Epithelial cell of alveolus of lung (primary cell): ENCODE data around the gene STX19. TPM values are rescaled to one million over a fixed set of nuclear protein-coding genes. Genes with fewer than 3 reads are reported as not detected.

Experiments used
- total RNA-seq: library from RNA; depleted of rRNA; stranded (reverse); fragments of >200 nt; gene quantifications from 2 replicates; pipeline ENCODE4 v1.2.1, GENCODE V29; 2015

Gene STX19
- total RNA-seq = not detected in 2 replicates

DNA sequence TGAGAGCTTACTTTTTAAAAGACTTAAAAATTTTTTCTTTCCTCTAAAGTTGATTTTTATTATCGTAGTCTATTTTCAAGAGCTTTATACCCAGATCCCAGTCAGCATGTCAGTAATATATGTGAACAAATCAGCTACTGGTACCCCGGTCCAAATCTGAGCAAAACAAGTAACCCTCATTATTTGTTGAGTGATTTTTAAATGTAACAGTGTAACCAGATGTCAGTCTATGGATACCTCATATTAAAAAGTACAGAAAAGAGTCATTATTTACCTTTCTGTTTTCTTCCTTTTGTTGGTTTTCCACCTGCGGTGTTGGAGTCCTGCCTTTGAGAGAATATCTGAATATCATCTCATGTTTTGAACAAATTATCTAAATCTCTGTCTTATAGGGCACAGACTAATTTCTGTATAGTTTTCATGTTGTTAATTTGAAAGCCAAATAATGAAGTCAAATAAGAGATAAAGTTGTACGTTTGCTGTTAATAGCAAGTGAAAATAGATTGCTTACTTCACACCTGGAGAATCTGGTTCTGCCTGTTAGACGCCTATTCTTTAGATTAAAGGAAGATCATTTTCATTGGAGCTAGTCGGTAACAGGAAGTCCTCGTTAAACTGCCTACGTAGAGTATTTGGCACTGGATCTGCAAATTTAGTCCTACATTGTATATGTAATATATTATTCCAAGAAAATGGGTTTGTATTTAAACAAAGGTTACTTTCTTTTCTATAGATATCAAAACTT is at the start of gene STX19:
Gene STX19 (minus strand): TSS at position 505 of the 745 bp plus-strand sequence. CDS start 13,328 bp downstream, outside the sequence.

DNA sequence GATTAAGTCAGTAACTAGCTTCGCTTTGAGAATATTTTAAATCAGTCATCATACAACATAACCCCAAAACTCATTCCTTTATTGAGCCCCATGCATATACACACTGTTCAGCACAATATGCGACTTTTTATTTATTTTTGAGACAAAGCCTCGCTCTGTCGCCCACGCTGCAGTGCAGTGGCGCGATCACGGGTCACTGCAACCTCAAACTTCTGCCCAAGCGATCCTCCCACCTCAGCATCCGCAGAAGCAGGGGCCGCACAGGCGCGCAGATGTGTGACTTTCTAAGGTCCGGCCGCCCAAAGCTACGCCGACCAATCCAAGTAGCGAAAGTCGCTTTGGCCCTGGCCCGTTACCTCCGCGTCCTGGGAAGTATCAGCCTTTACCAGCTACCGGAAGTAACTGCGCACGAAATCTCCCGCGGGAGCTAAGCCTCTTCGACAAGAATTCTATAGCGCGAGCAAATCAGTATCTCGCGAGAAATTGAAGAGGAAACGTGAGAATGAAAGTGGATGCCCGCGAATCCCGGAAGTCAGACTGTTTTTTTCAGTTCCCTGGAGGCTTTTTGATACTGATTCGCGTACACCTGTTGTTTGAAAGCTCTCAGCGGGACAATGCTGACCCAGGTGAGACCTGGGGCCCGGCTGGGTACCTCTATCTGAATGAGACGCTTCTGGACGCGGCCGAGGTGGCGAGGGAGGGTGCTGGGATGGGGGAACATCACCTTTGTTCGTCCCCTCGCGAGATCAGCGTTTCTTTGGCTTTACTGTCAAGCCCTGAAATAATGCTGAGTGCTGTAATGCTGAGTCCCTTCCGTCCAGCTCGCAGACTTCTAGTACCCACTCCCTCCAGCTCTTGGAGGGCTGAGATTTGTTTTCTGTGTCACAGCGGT is 34.4 kb upstream of the STX19 start, which contains the start of the genes DHFR2 and NSUN3:
Gene DHFR2 (minus strand): TSS at position 404 of the 892 bp plus-strand sequence. CDS start 1,405 bp downstream, outside the sequence.
Gene NSUN3 (plus strand): TSS at position 549 of the 892 bp plus-strand sequence. CDS start 66 bp downstream, at position 615.

DNA sequence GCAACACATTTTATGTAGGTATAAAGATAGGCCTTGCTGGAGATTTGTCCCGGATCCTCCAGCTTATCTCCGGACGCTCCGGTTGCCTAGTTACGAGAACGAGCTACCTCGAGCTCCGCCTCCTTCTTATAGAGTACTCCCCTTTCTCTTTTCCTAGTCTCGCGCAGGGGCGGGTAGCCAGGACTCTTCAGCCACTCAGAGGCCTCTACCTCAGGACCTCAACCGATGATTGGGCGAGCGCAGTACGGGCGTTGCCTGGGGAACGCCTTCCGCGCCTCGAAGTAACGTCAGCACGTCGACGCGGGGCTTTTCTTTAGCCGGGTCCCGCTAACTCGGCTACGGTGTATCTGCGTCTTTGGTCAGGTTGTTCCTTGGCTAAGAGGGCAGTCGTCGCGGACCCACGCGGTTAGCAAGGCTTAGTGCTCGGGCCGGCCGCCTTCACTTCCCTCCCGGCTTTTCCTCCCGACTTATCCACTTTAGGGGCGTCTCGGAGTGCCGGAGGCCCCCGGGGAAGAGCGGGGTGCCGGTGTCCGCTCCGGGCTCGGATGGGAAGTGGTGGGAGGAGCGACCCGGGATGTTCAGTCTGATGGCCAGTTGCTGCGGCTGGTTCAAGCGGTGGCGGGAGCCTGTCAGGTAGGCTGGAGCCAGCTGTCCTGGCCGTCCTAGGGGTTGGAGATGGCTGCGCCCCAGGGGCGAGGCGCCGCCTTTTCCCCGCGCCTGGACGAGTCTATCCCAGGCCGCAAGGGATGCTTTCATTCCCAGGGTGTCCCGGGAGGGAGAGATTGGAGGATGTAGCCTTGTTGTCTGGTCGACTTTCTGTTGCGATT is 48.3 kb downstream of the STX19 start, which contains the start of gene ARL13B:
Gene ARL13B (plus strand): TSS at position 306 of the 827 bp plus-strand sequence. CDS start 269 bp downstream, at position 575.

GRCh38 chr3:93973131-93974126 is 55.0 kb downstream of the STX19 start, which contains the start of gene PROS1:
TSS of gene PROS1 (minus strand) at chr3:93973896. CDS start at chr3:93973749, 147 bp downstream.

Other genes starting within 250 kb of the STX19 start
- gene PROS1, start 54.7 kb downstream of the STX19 start, total RNA-seq = 12.5 and 31.2 TPM in 2 replicates
- 10.0 and 10.1 TPM in 2 replicates for gene ARL13B, start 48.4 kb downstream of the STX19 start, total RNA-seq
- 2.3 and 9.5 TPM in 2 replicates for gene DHFR2, start 34.3 kb upstream of the STX19 start, total RNA-seq
- 6.3 and 9.5 TPM in 2 replicates for gene NSUN3, start 34.5 kb upstream of the STX19 start, total RNA-seq